GM21390 (cell line): ENCODE data around the gene PTPRC.

Source experiments
- ATAC-seq: cut with Tn5 transposase; IDR thresholded peaks from one replicate; pipeline ENCODE4 v1.9.1; 2021; ENCODE audit not compliant: unreplicated experiment

The PTPRC gene

GRCh38 chr1:198754670-198755069, 115.8 kb downstream of the PTPRC start:
- ATAC-seq: no peak

- no peak for ATAC-seq
Measured at GRCh38 chr1:198755715-198756114, 116.9 kb downstream of the PTPRC start.

- ATAC-seq: no peak
Measured at GRCh38 chr1:198756470-198756869, 117.6 kb downstream of the PTPRC start.

GRCh38 chr1:198761859-198762616, 123.2 kb downstream of the PTPRC start:
- no peak for ATAC-seq

GRCh38 chr1:198763298-198763714, 124.5 kb downstream of the PTPRC start:
- ATAC-seq: no peak

- ATAC-seq: no peak
Measured at GRCh38 chr1:198764748-198765147, 125.9 kb downstream of the PTPRC start.

GRCh38 chr1:198765416-198765815, 126.6 kb downstream of the PTPRC start:
- ATAC-seq: no peak

- no peak for ATAC-seq
Measured at GRCh38 chr1:198771563-198772153, 132.8 kb downstream of the PTPRC start.

- no peak for ATAC-seq
Measured at GRCh38 chr1:198772626-198773025, 133.8 kb downstream of the PTPRC start.

- no peak for ATAC-seq
Measured at GRCh38 chr1:198773030-198773429, 134.2 kb downstream of the PTPRC start.

- no peak for ATAC-seq
Measured at GRCh38 chr1:198773523-198773922, 134.7 kb downstream of the PTPRC start.

GRCh38 chr1:198774421-198774820, 135.6 kb downstream of the PTPRC start:
- ATAC-seq: no peak

GRCh38 chr1:198775606-198776005, 136.8 kb downstream of the PTPRC start:
- no peak for ATAC-seq

GRCh38 chr1:198776602-198777029, 137.8 kb downstream of the PTPRC start:
- ATAC-seq: peak; percentile 57

- ATAC-seq: no peak
Measured at GRCh38 chr1:198778049-198778448, 139.2 kb downstream of the PTPRC start.

GRCh38 chr1:198780376-198780775, 141.5 kb downstream of the PTPRC start:
- ATAC-seq: no peak

GRCh38 chr1:198788561-198789064, 149.8 kb downstream of the PTPRC start:
- peak; percentile 76 for ATAC-seq

- no peak for ATAC-seq
Measured at GRCh38 chr1:198793714-198794113, 154.9 kb downstream of the PTPRC start.

GRCh38 chr1:198794498-198794897, 155.7 kb downstream of the PTPRC start:
- ATAC-seq: no peak

GRCh38 chr1:198797656-198798055, 158.8 kb downstream of the PTPRC start:
- no peak for ATAC-seq

GRCh38 chr1:198798923-198799386, 160.1 kb downstream of the PTPRC start:
- ATAC-seq: peak; percentile 77

- ATAC-seq: no peak
Measured at GRCh38 chr1:198805498-198806151, 166.8 kb downstream of the PTPRC start.
